SK-N-SH treated with all-trans-retinoic acid at 6 μM for 48 hours (cell line): ENCODE measurements around the gene PIP5K1C.

Experiments used
- ATAC-seq: fragments of 200-7000 bp; cut with Tn5 transposase; 3 replicates; pipeline ENCODE4 v1.9.1; 2020; ENCODE audit warnings: mild to moderate bottlenecking, moderate library complexity
- ARNTL ChIP-seq: fragments of 450-650 bp; formaldehyde crosslinking; IDR thresholded peaks from 2 replicates; pipeline ENCODE4 v1.5.0; 2020; ENCODE audit warnings: low read depth, mild to moderate bottlenecking, moderate library complexity, borderline replicate concordance
- BACH2 ChIP-seq: fragments of 250-450 bp; sonication (Bioruptor Pico); IDR thresholded peaks from 2 replicates; pipeline ENCODE4 v1.9.0; 2021; ENCODE audit warnings: mild to moderate bottlenecking, borderline replicate concordance
- CREB5 ChIP-seq: fragments of 250-450 bp; sonication (Bioruptor Pico); IDR thresholded peaks from 2 replicates; pipeline ENCODE4 v1.5.1; 2020; ENCODE audit warnings: low read depth, mild to moderate bottlenecking, moderate library complexity
- CSDC2 ChIP-seq: fragments of 250-450 bp; sonication (Bioruptor Pico); IDR thresholded peaks from 2 replicates; pipeline ENCODE4 v1.5.0; 2020; ENCODE audit warnings: mild to moderate bottlenecking, moderate library complexity
- ESRRG ChIP-seq: fragments of 250-450 bp; sonication (Bioruptor Pico); IDR thresholded peaks from 2 replicates; pipeline ENCODE4 v1.6.1; 2021; ENCODE audit warnings: mild to moderate bottlenecking
- GLIS3 ChIP-seq: fragments of 250-450 bp; sonication (Bioruptor Pico); IDR thresholded peaks from 2 replicates; pipeline ENCODE4 v1.5.0; 2020; ENCODE audit warnings: mild to moderate bottlenecking, moderate library complexity
- ISL1 ChIP-seq: fragments of 250-450 bp; sonication (Bioruptor Pico); IDR thresholded peaks from 2 replicates; pipeline ENCODE4 v2.1.2; 2022; ENCODE audit warnings: mild to moderate bottlenecking, moderate library complexity
- OSR1 ChIP-seq: fragments of 250-450 bp; sonication (Bioruptor Pico); IDR thresholded peaks from 2 replicates; pipeline ENCODE4 v1.8.0; 2022; ENCODE audit warnings: moderate library complexity, mild to moderate bottlenecking, inconsistent platforms
- PATZ1 ChIP-seq: fragments of 250-450 bp; sonication (Bioruptor Pico); IDR thresholded peaks from 2 replicates; pipeline ENCODE4 v1.8.0; 2020; ENCODE audit warnings: mild to moderate bottlenecking, moderate library complexity, borderline replicate concordance
- POU6F1 ChIP-seq: fragments of 250-450 bp; sonication (Bioruptor Pico); IDR thresholded peaks from 2 replicates; pipeline ENCODE4 v1.8.0; 2021; ENCODE audit warnings: low read depth, mild to moderate bottlenecking, moderate library complexity, borderline replicate concordance
- PPARA ChIP-seq: fragments of 250-450 bp; sonication (Bioruptor Pico); IDR thresholded peaks from 2 replicates; pipeline ENCODE4 v1.5.0; 2020; ENCODE audit warnings: mild to moderate bottlenecking, borderline replicate concordance
- RARB ChIP-seq: fragments of 250-450 bp; sonication (Bioruptor Pico); IDR thresholded peaks from 2 replicates; pipeline ENCODE4 v1.8.0; 2021; ENCODE audit warnings: mild to moderate bottlenecking, moderate library complexity
- SNAI2 ChIP-seq: fragments of 250-450 bp; sonication (Bioruptor Pico); IDR thresholded peaks from 2 replicates; pipeline ENCODE4 v1.5.0; 2020; ENCODE audit warnings: mild to moderate bottlenecking, moderate library complexity
- TCF4 ChIP-seq: fragments of 250-450 bp; sonication (Bioruptor Pico); IDR thresholded peaks from 2 replicates; pipeline ENCODE4 v1.8.0; 2021; ENCODE audit warnings: mild to moderate bottlenecking, moderate library complexity, borderline replicate concordance
- TOX ChIP-seq: fragments of 250-450 bp; sonication (Bioruptor Pico); IDR thresholded peaks from 2 replicates; pipeline ENCODE4 v1.8.0; 2021; ENCODE audit warnings: mild to moderate bottlenecking, moderate library complexity, borderline replicate concordance
- ZC3H10 ChIP-seq: fragments of 250-450 bp; sonication (Bioruptor Pico); IDR thresholded peaks from 2 replicates; pipeline ENCODE4 v1.5.1; 2021; ENCODE audit warnings: mild to moderate bottlenecking, moderate library complexity
- ZFP3 ChIP-seq: fragments of 250-450 bp; sonication (Bioruptor Pico); IDR thresholded peaks from 2 replicates; pipeline ENCODE4 v1.5.0; 2020; ENCODE audit warnings: mild to moderate bottlenecking, moderate library complexity
- ZFP30 ChIP-seq: fragments of 450-650 bp; formaldehyde crosslinking; IDR thresholded peaks from 2 replicates; pipeline ENCODE4 v1.5.0; 2022; ENCODE audit warnings: mild to moderate bottlenecking, moderate library complexity
- ZNF565 ChIP-seq: fragments of 450-650 bp; formaldehyde crosslinking; conservative IDR thresholded peaks from 2 replicates; pipeline ENCODE4 v1.5.0; 2020; ENCODE audit warnings: low read depth, mild to moderate bottlenecking, moderate library complexity
- ZNF70 ChIP-seq: fragments of 450-650 bp; formaldehyde crosslinking; IDR thresholded peaks from 2 replicates; pipeline ENCODE4 v1.5.0; 2020; ENCODE audit warnings: mild to moderate bottlenecking, moderate library complexity
- ZNF8 ChIP-seq: fragments of 450-650 bp; formaldehyde crosslinking; IDR thresholded peaks from 2 replicates; pipeline ENCODE4 v1.5.0; 2020; ENCODE audit warnings: mild to moderate bottlenecking, moderate library complexity
- TF ChIP-seq, protein P1 (sequence below): fragments of 250-450 bp; sonication (Bioruptor Pico); IDR thresholded peaks from 2 replicates; pipeline ENCODE4 v1.5.1; 2021; ENCODE audit warnings: mild to moderate bottlenecking, moderate library complexity
- TF ChIP-seq, protein P2 (sequence below): fragments of 250-450 bp; sonication (Bioruptor Pico); IDR thresholded peaks from 2 replicates; pipeline ENCODE4 v1.5.0; 2020; ENCODE audit warnings: mild to moderate bottlenecking, moderate library complexity

PIP5K1C gene

DNA sequence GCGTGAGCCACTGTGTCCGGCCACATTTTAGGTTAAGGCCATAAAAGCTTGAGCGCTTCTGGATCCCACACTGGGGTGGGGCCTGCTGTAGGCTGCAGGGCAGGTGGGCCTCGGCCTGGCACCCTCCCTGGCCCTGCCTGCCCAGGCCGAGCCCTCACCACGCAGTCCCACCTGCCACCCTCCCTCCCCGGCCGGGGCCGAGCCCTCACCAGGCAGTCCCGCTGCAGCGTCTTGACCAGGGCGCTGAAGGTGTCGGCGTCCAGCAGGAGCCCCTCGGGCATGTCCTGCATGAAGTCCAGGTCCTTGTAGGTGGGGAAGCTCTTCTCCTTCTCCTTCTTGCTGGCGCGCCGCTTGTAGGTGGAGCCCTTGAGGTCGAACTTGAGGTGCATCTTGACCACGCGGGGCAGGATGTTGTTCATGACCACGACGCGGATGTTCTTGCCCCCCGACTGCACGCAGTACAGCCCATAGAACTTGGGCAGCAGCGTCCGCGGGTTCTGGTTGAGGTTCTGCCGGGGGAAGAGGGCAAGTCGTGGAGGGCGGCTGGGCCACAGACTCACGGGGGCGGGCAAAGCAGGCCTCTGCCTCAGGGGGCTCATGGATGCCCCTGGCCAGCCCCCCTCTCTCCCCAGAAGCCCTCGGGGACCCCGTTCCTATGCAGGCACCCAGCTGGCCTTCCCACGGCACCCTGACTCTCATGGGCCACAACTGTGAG is 47.0 kb downstream of the PIP5K1C start:
- ATAC-seq, result no peak
- TF ChIP-seq ZC3H10 (no peak), TOX (no peak)

GRCh38 chr19:3652422-3652821 is 47.8 kb downstream of the PIP5K1C start:
- TF ChIP-seq ARNTL, result no peak
- TF ChIP-seq, protein P1, sequence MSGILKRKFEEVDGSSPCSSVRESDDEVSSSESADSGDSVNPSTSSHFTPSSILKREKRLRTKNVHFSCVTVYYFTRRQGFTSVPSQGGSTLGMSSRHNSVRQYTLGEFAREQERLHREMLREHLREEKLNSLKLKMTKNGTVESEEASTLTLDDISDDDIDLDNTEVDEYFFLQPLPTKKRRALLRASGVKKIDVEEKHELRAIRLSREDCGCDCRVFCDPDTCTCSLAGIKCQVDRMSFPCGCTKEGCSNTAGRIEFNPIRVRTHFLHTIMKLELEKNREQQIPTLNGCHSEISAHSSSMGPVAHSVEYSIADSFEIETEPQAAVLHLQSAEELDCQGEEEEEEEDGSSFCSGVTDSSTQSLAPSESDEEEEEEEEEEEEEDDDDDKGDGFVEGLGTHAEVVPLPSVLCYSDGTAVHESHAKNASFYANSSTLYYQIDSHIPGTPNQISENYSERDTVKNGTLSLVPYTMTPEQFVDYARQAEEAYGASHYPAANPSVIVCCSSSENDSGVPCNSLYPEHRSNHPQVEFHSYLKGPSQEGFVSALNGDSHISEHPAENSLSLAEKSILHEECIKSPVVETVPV (CRISPR knock-in tag), result no peak
- TF ChIP-seq PPARA (CRISPR knock-in tag), result no peak
- TF ChIP-seq ISL1 (CRISPR knock-in tag), result no peak
- no peak for TF ChIP-seq CSDC2 (CRISPR knock-in tag)
- no peak for TF ChIP-seq ZFP3 (CRISPR knock-in tag)
- no peak for TF ChIP-seq ZNF70 (CRISPR knock-in tag)
- no peak for TF ChIP-seq BACH2
- TF ChIP-seq RARB (CRISPR knock-in tag), result no peak
- TF ChIP-seq POU6F1, result no peak
- TF ChIP-seq OSR1 (CRISPR knock-in tag), result no peak
- TF ChIP-seq SNAI2 (CRISPR knock-in tag), result no peak
- no peak for TF ChIP-seq ZNF8
- no peak for ATAC-seq

DNA sequence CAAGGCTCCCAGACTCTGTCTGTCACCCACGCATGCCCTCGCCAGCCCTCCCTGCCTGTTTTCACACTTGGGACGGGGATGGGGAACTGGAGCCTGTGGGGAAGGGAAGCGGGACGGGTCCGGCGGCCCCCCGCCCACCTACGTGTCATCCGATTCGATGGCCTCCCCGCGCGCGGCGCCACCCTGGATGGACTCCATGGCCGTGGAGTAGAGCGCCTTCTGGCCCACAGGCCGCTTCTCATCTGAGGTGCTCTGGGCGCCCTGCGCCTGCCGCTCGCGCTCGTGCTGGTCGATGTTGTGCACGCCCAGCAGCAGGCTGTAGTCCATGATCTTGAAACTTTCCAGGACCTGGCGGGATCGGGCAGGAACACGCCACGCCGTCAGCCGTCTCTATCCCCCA is 48.6 kb downstream of the PIP5K1C start:
- ATAC-seq, result no peak
- TF ChIP-seq BACH2 (no peak), RARB (CRISPR knock-in tag) (no peak), POU6F1 (no peak), ZNF8 (no peak), ZFP3 (CRISPR knock-in tag) (no peak), OSR1 (CRISPR knock-in tag) (no peak), ARNTL (no peak), SNAI2 (CRISPR knock-in tag) (no peak)
- TF ChIP-seq, all 23 proteins: peak for 0

- no peak for ATAC-seq
- no peak for TF ChIP-seq ZNF565 (CRISPR knock-in tag)
- no peak for TF ChIP-seq GLIS3 (CRISPR knock-in tag)
Measured at GRCh38 chr19:3649888-3650287, 50.4 kb downstream of the PIP5K1C start.

- no peak for ATAC-seq
- TF ChIP-seq TOX (no peak), CREB5 (no peak), ZFP30 (CRISPR knock-in tag) (no peak), BACH2 (no peak), GLIS3 (CRISPR knock-in tag) (no peak), ESRRG (CRISPR knock-in tag) (no peak), ZFP3 (CRISPR knock-in tag) (no peak), ZNF8 (no peak), CSDC2 (CRISPR knock-in tag) (no peak), PATZ1 (CRISPR knock-in tag) (no peak), ZNF565 (CRISPR knock-in tag) (no peak), TCF4 (CRISPR knock-in tag) (no peak), ARNTL (no peak)
- TF ChIP-seq, protein P2, sequence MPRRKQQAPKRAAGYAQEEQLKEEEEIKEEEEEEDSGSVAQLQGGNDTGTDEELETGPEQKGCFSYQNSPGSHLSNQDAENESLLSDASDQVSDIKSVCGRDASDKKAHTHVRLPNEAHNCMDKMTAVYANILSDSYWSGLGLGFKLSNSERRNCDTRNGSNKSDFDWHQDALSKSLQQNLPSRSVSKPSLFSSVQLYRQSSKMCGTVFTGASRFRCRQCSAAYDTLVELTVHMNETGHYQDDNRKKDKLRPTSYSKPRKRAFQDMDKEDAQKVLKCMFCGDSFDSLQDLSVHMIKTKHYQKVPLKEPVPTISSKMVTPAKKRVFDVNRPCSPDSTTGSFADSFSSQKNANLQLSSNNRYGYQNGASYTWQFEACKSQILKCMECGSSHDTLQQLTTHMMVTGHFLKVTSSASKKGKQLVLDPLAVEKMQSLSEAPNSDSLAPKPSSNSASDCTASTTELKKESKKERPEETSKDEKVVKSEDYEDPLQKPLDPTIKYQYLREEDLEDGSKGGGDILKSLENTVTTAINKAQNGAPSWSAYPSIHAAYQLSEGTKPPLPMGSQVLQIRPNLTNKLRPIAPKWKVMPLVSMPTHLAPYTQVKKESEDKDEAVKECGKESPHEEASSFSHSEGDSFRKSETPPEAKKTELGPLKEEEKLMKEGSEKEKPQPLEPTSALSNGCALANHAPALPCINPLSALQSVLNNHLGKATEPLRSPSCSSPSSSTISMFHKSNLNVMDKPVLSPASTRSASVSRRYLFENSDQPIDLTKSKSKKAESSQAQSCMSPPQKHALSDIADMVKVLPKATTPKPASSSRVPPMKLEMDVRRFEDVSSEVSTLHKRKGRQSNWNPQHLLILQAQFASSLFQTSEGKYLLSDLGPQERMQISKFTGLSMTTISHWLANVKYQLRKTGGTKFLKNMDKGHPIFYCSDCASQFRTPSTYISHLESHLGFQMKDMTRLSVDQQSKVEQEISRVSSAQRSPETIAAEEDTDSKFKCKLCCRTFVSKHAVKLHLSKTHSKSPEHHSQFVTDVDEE (CRISPR knock-in tag), result no peak
Measured at GRCh38 chr19:3648037-3648905, 52.0 kb downstream of the PIP5K1C start.
